Loucy (cell line): Measurements from ENCODE around the gene RIMKLA.

Experiments
- H2AFZ ChIP-seq: fragments of 200-600 bp; sonication (generic); 2 replicates; pipeline ENCODE4 v1.6.0; 2016; ENCODE audit warnings: antibody characterized with exemption, mild to moderate bottlenecking, low read length, moderate library complexity
- H3F3A ChIP-seq: fragments of 200-600 bp; 2 replicates; pipeline ENCODE4 v1.6.0; 2016; ENCODE audit warnings: antibody characterized with exemption, low read depth, mild to moderate bottlenecking
- H3K27me3 ChIP-seq: fragments of 200-600 bp; sonication (generic); 2 replicates; pipeline ENCODE4 v1.6.1; 2014; ENCODE audit warnings: low read length, mild to moderate bottlenecking; ENCODE audit not compliant: insufficient read depth, poor library complexity, severe bottlenecking
- H3K36me3 ChIP-seq: fragments of 200-600 bp; sonication (generic); 2 replicates; pipeline ENCODE4 v1.6.1; 2016; ENCODE audit warnings: low read length; ENCODE audit not compliant: insufficient read depth
- H3K4me1 ChIP-seq: fragments of 200-600 bp; sonication (generic); 2 replicates; pipeline ENCODE4 v1.5.1; 2014; ENCODE audit warnings: low read length, mild to moderate bottlenecking; ENCODE audit not compliant: insufficient read depth, poor library complexity, severe bottlenecking
- H3K4me2 ChIP-seq: fragments of 200-600 bp; sonication (generic); 2 replicates; pipeline ENCODE4 v1.6.0; 2014; ENCODE audit warnings: antibody characterized with exemption, low read length, low read depth, mild to moderate bottlenecking; ENCODE audit not compliant: poor library complexity, severe bottlenecking
- H3K4me3 ChIP-seq: fragments of 200-600 bp; sonication (generic); 2 replicates; pipeline ENCODE4 v1.5.1; 2014; ENCODE audit warnings: low read length, mild to moderate bottlenecking, mixed read lengths; ENCODE audit not compliant: poor library complexity, severe bottlenecking
- H3K79me2 ChIP-seq: fragments of 200-600 bp; sonication (generic); 2 replicates; pipeline ENCODE4 v1.6.1; 2014; ENCODE audit warnings: low read length; ENCODE audit not compliant: insufficient read depth
- H3K9ac ChIP-seq: fragments of 200-600 bp; sonication (generic); 2 replicates; pipeline ENCODE4 v1.6.0; 2014; ENCODE audit warnings: mild to moderate bottlenecking, low read depth, low read length, moderate library complexity; ENCODE audit not compliant: poor library complexity, severe bottlenecking
- H3K9me2 ChIP-seq: fragments of 200-600 bp; sonication (generic); replicated peaks from 2 replicates; pipeline ENCODE4 v1.6.1; 2016; ENCODE audit warnings: low read depth, low read length, mixed read lengths
- H3K9me3 ChIP-seq: fragments of 200-600 bp; sonication (generic); 2 replicates; pipeline ENCODE4 v1.6.1; 2014; ENCODE audit warnings: mild to moderate bottlenecking, antibody characterized with exemption, low read length, low read depth; ENCODE audit not compliant: insufficient read depth
- H4K20me1 ChIP-seq: fragments of 200-600 bp; sonication (generic); 2 replicates; pipeline ENCODE4 v1.6.0; 2014; ENCODE audit warnings: antibody characterized with exemption, low read length, mild to moderate bottlenecking; ENCODE audit not compliant: insufficient read depth, poor library complexity, severe bottlenecking
- CTCF ChIP-seq: fragments of 200-600 bp; sonication (generic); conservative IDR thresholded peaks from 2 replicates; pipeline ENCODE4 v1.5.1; 2014; ENCODE audit warnings: mild to moderate bottlenecking, antibody characterized with exemption, low read length
- EZH2phosphoT487 ChIP-seq: fragments of 200-600 bp; IDR thresholded peaks from 2 replicates; pipeline ENCODE4 v1.6.1; 2018; ENCODE audit warnings: antibody characterized with exemption, mild to moderate bottlenecking, moderate library complexity, borderline replicate concordance

RIMKLA gene

GRCh38 chr1:42392967-42393848 is 12.6 kb downstream of the RIMKLA start:
- no peak overlapping the region for H3K4me2 ChIP-seq
- H3F3A ChIP-seq, result no peaks in the 10 kb centered on the region
- no peaks in the 10 kb centered on the region for H3K9me2 ChIP-seq
- H2AFZ ChIP-seq, result no peak overlapping the region
- H3K9me3 ChIP-seq, result no peaks in the 10 kb centered on the region
- H3K9ac ChIP-seq, result no peak overlapping the region
- no peaks in the 10 kb centered on the region for H3K79me2 ChIP-seq
- no peaks in the 10 kb centered on the region for H3K27me3 ChIP-seq
- no peak for TF ChIP-seq CTCF
- no peak for TF ChIP-seq EZH2phosphoT487
- no peaks in the 10 kb centered on the region for H4K20me1 ChIP-seq
- no peaks in the 10 kb centered on the region for H3K36me3 ChIP-seq
- no peak overlapping the region for H3K4me3 ChIP-seq
- peaks cover 5% of the 10 kb centered on the region for H3K4me1 ChIP-seq

GRCh38 chr1:42399315-42400100 is 18.9 kb downstream of the RIMKLA start:
- Histone ChIP-seq H3K9me3 (no peaks in the 10 kb centered on the region), H3F3A (no peaks in the 10 kb centered on the region), H3K9me2 (no peaks in the 10 kb centered on the region), H3K4me1 (no peaks in the 10 kb centered on the region), H3K27me3 (no peaks in the 10 kb centered on the region), H3K4me3 (no peak overlapping the region), H3K79me2 (no peaks in the 10 kb centered on the region), H2AFZ (no peak overlapping the region), H4K20me1 (no peaks in the 10 kb centered on the region), H3K36me3 (no peaks in the 10 kb centered on the region), H3K9ac (no peak overlapping the region), H3K4me2 (no peak overlapping the region)
- no peak for TF ChIP-seq CTCF
- no peak for TF ChIP-seq EZH2phosphoT487

- Histone ChIP-seq H3F3A (no peaks in the 10 kb centered on the region), H3K9me3 (no peaks in the 10 kb centered on the region), H3K4me3 (no peak overlapping the region), H3K36me3 (no peaks in the 10 kb centered on the region), H3K79me2 (no peaks in the 10 kb centered on the region), H3K4me1 (no peaks in the 10 kb centered on the region), H2AFZ (no peak overlapping the region), H4K20me1 (no peaks in the 10 kb centered on the region), H3K9me2 (no peaks in the 10 kb centered on the region), H3K9ac (no peak overlapping the region), H3K27me3 (no peaks in the 10 kb centered on the region), H3K4me2 (no peak overlapping the region)
- TF ChIP-seq EZH2phosphoT487 (no peak), CTCF (peak; percentile 34)
Observed at GRCh38 chr1:42403880-42404400, 23.3 kb downstream of the RIMKLA start.
